RWPE1 (cell line): ENCODE measurements around the gene TTBK2.

Source experiments
- CTCF ChIA-PET: fragments of 350-600 bp; sonication (Branson Sonifier 250); formaldehyde crosslinking; extraction: SDS; loops from one replicate; lab custom pipeline; 2021; lab: Yijun Ruan, JAX
- POLR2A ChIA-PET: fragments of 400-600 bp; formaldehyde crosslinking; extraction: SDS; loops from one replicate; lab custom pipeline; 2020; ENCODE audit warnings: antibody characterized with exemption; ENCODE audit not compliant: low non-redundant PET; lab: Yijun Ruan, JAX
- DNase-seq: peaks from one replicate; pipeline ENCODE4 v3.0.0; 2012; ENCODE audit warnings: low spot score
- H3K27ac ChIP-seq: fragments of 450-650 bp; 2 replicates; pipeline ENCODE4 v1.5.1; 2017
- TF ChIP-seq, protein P1 (sequence below): fragments of 450-650 bp; conservative IDR thresholded peaks from 2 replicates; pipeline ENCODE4 v1.5.1; 2017; ENCODE audit warnings: low read depth, mild to moderate bottlenecking

TTBK2 gene

DNA sequence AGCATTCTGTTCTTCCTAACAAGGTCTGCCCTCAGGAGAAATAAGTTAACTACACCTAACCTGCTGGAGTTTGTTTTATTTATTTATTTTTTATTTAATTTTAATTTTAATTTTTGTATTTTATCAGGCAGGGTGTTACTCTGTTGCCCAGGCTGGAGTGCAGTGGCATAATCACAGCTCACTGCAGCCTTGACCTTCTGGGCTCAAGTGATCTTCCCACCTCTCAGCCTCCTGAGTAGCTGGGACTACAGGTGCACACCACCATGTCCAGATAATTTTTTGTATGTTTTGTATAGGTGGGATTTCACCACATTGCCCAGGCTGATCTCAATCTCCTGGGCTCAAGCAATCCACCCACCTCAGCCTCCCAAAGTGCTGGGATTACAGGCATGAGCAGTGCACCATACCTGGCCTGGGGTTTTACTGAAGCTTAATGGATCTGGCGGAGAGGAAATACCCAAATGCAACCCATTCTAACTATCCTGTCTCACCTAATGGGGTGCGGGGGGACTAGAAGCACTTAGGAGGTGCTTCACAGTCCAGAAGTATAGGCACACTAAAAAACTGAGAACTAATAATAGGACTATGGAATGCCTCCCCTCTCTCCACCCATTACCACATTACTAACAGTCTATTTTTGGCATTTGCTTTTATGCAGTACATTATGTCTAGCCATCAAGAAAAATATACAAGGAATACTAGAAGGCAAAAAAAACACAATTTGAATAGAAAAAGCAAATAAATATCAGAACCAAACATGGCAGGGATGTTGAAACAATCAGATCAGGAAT lies 61.4 kb downstream of the TTBK2 start:
- DNase-seq: no peak
- no peak overlapping the region for H3K27ac ChIP-seq
- ChIA-PET POLR2A (no interaction called here), CTCF (interaction anchor here (0.6 kb wide), 1 partner anchor 1605 kb away, joined by 3 read pairs; no protein-coding TSS in a partner anchor)
- TF ChIP-seq, protein P1, sequence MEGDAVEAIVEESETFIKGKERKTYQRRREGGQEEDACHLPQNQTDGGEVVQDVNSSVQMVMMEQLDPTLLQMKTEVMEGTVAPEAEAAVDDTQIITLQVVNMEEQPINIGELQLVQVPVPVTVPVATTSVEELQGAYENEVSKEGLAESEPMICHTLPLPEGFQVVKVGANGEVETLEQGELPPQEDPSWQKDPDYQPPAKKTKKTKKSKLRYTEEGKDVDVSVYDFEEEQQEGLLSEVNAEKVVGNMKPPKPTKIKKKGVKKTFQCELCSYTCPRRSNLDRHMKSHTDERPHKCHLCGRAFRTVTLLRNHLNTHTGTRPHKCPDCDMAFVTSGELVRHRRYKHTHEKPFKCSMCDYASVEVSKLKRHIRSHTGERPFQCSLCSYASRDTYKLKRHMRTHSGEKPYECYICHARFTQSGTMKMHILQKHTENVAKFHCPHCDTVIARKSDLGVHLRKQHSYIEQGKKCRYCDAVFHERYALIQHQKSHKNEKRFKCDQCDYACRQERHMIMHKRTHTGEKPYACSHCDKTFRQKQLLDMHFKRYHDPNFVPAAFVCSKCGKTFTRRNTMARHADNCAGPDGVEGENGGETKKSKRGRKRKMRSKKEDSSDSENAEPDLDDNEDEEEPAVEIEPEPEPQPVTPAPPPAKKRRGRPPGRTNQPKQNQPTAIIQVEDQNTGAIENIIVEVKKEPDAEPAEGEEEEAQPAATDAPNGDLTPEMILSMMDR: no peak

DNA sequence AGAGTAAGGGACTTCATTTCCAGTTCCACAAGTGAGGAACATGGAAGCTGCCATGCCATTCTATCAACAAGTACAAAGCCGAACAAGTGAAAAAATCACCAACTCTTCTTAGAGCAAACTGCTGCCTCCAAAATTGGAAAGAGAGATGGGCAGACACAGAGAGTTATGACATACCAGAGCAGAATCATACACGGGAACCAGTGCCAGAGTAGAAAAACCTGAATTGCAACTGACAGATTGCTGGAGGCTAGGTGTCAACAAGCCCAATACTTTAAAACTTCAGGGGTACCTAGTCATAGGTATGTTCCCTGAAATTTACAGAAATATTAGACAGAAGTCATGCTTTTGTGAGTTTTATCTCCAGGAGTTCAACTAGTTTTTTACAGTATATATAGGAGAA lies 62.0 kb downstream of the TTBK2 start:
- ChIA-PET CTCF (interaction anchor here (0.6 to 0.7 kb wide), 2 partner anchors 112 to 1605 kb away, joined by 3 to 6 read pairs; no protein-coding TSS in a partner anchor), POLR2A (no interaction called here)
- DNase-seq: peak; percentile 63
- H3K27ac ChIP-seq: no peak overlapping the region
- TF ChIP-seq, protein P1: no peak

DNA sequence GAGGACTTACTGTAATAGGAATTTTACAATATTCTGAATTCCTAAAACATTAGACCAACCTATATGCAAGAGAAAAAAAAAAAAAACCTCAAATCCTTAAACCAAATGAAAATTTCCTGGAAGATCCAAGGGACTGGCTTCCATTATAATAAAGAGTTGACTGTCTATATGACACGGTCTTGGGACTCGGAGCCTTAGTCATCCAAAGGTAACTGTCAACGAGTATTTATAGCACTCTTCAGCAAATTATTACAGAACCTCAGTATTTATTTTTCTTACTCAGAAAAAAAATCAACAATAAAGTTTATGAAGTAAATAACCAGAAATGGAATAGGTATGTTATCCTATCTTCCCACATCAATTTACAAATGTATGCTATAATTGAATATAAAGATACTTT lies 66.0 kb downstream of the TTBK2 start:
- no peak for DNase-seq
- POLR2A ChIA-PET: no interaction called here

DNA sequence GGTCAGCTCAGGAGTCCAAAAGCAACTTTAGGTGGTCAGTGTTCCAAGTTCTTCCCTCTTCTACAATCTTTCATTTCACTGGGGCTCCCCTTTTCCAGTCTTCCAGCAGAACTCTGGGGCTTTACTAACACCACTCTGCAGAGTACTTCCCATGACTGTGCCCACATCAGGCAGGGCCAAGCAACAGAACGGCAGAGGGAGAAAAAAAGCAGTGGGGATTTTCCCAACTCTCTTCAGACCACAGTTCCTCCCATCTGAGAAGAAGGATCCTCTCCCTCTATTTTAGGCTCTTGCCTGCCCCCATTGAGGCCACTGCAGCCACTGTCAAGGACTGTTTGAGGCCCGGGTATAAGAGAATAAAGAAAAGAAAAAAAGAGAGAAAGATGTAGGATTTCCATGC lies 70.7 kb downstream of the TTBK2 start:
- POLR2A ChIA-PET: no interaction called here
- H3K27ac ChIP-seq: no peak overlapping the region
- TF ChIP-seq, protein P1: no peak
- CTCF ChIA-PET: interaction anchor here (0.6 kb wide), 1 partner anchor 1274 kb away, joined by 3 read pairs; no protein-coding TSS in a partner anchor
- DNase-seq: no peak

More for the DNA sequence above, 66.0 kb downstream of the TTBK2 start:
- TF ChIP-seq, protein P1: no peak
- no peak overlapping the region for H3K27ac ChIP-seq
- CTCF ChIA-PET: no interaction called here

DNA sequence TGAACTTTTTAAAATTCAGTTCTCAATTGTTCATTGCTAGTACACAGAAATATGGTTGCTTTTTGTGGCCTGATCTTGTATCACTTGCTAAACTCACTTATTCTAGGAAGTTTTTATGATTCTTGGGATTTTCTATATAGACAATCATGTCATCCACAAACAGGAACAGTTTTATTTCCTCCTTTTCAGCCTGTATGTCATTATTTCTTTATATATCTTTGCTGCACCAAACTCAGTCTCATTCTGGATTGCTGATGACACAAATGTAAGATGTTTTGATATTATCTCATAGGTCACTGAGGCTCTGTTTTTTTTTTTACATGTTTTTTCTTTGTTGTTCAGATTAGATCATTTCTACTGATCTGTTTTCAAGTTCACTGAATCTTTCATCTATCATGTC lies 71.7 kb downstream of the TTBK2 start:
- DNase-seq: no peak
- POLR2A ChIA-PET: no interaction called here
- no peak overlapping the region for H3K27ac ChIP-seq
- CTCF ChIA-PET: no interaction called here
- TF ChIP-seq, protein P1: no peak

DNA sequence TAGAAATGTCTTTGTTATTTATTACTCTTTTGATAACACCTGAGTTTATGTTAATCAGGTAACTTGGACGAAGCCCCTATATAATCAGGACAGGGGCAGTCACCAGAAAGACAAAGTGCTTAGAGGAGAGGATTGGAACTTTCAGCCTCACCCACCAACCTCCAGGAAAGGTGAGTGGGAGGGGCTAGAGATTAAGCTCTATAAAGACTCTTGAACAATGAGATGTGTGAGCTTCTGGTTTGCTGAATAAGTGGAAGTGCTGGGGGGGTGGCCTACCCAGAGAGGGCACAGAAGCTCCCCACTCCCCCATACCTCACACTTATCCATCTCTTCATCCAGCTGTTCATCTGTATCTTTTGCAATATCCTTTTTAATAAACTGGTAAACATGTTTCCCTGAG lies 73.9 kb downstream of the TTBK2 start:
- CTCF ChIA-PET: no interaction called here
- DNase-seq: no peak
- H3K27ac ChIP-seq: no peak overlapping the region
- POLR2A ChIA-PET: no interaction called here
- TF ChIP-seq, protein P1: no peak
